ENCODE data around the gene SPEM2. TPM values are rescaled to one million over a fixed set of nuclear protein-coding genes. Genes with fewer than 3 reads are reported as not detected.

The SPEM2 gene
- polyA plus RNA-seq (2012; ENCODE audit: insufficient read depth, insufficient read length, low read depth), result not detected

DNA sequence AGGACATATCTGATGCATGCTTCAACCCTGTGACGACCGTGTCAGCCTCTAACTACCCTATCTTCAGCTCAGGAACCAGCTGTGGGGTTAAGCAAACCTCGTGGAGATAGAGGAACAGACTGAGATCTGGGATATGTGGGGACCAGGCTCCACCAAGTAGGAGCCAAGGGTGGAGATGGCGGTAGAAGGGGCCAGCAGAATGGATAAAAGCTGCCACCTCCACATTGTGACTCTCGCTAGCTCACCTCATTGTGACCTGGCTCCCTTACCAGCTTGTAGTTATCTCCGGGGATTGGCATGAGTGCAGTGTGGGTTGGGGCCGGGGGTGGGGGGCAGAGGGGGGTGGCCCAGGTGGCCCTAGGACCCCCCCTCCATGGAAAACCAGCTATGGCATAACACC, at the start of gene SPEM2:
Gene SPEM2 (plus strand): TSS at position 301 of the 400 bp plus-strand sequence. CDS start 73 bp downstream, at position 374.
- Histone ChIP-seq H3K4me1 (no peaks in the 10 kb centered on the region), H3K4me3 (ENCODE audit: low read depth, low read length) (no peak within 1 kb of the TSS), H3K9me3 (no peaks in the 10 kb centered on the region), H3K27me3 (no peaks in the 10 kb centered on the region), H3K36me3 (no peaks in the 10 kb centered on the region)
- DNase-seq, result no peak
- TF ChIP-seq, protein P1, sequence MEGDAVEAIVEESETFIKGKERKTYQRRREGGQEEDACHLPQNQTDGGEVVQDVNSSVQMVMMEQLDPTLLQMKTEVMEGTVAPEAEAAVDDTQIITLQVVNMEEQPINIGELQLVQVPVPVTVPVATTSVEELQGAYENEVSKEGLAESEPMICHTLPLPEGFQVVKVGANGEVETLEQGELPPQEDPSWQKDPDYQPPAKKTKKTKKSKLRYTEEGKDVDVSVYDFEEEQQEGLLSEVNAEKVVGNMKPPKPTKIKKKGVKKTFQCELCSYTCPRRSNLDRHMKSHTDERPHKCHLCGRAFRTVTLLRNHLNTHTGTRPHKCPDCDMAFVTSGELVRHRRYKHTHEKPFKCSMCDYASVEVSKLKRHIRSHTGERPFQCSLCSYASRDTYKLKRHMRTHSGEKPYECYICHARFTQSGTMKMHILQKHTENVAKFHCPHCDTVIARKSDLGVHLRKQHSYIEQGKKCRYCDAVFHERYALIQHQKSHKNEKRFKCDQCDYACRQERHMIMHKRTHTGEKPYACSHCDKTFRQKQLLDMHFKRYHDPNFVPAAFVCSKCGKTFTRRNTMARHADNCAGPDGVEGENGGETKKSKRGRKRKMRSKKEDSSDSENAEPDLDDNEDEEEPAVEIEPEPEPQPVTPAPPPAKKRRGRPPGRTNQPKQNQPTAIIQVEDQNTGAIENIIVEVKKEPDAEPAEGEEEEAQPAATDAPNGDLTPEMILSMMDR (IDR thresholded peaks at IDR 0.05; ENCODE audit: low read depth, low read length), result no peak

DNA sequence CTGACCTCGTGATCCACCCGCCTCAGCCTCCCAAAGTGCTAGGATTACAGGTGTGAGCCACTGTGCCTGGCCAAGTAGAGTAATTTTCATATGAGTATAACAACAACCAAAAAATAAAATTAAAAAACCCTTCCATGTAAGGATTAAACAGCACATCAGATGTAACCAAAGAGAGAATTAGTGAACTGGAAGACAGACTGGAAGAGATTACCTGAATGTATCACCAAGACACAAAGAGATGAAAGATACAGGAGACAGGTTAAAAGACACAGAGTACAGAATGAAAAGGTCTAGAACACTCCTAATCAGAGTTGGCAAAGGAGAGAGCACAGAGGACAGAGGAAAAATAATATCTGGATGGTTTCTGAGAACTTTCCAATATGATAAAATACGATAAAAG, 46.3 kb upstream of the SPEM2 start:
- H3K4me1 ChIP-seq, result no peaks in the 10 kb centered on the region
- H3K36me3 ChIP-seq, result no peaks in the 10 kb centered on the region
- TF ChIP-seq, protein P1 (IDR thresholded peaks at IDR 0.05; ENCODE audit: low read depth, low read length), result no peak
- H3K4me3 ChIP-seq (ENCODE audit: low read depth, low read length), result no peak overlapping the region
- DNase-seq, result no peak
- H3K9me3 ChIP-seq, result no peaks in the 10 kb centered on the region
- H3K27me3 ChIP-seq, result 0 out of 2 replicates have a peak, but pooled peaks cover 3% of the 10 kb centered on the region

DNA sequence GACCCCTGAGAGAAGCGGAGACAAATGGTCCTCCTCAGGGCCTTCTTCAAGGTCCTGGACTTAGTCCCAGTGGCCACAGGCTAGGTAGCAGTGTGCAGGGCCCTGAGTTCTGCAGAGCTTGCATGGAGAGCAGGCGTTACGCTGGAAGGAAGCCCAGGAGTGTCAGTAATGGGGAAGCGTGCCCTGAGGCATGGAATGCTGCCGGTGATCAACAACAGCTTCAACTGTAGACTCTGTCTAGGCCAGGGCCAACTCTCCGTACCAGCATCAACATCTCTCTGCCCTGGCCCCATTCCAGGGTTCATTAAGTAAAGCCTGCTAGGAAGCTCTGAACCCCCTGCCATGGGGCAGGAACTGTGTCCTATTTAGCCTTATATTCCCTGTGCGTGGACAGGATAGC, 45.1 kb upstream of the SPEM2 start:
- no peaks in the 10 kb centered on the region for H3K9me3 ChIP-seq
- H3K36me3 ChIP-seq, result no peaks in the 10 kb centered on the region
- TF ChIP-seq, protein P1 (IDR thresholded peaks at IDR 0.05; ENCODE audit: low read depth, low read length), result no peak
- 0 out of 2 replicates have a peak, but pooled peaks cover 3% of the 10 kb centered on the region for H3K27me3 ChIP-seq
- H3K4me3 ChIP-seq (ENCODE audit: low read depth, low read length), result no peak overlapping the region
- no peaks in the 10 kb centered on the region for H3K4me1 ChIP-seq
- peak; percentile 45 for DNase-seq

DNA sequence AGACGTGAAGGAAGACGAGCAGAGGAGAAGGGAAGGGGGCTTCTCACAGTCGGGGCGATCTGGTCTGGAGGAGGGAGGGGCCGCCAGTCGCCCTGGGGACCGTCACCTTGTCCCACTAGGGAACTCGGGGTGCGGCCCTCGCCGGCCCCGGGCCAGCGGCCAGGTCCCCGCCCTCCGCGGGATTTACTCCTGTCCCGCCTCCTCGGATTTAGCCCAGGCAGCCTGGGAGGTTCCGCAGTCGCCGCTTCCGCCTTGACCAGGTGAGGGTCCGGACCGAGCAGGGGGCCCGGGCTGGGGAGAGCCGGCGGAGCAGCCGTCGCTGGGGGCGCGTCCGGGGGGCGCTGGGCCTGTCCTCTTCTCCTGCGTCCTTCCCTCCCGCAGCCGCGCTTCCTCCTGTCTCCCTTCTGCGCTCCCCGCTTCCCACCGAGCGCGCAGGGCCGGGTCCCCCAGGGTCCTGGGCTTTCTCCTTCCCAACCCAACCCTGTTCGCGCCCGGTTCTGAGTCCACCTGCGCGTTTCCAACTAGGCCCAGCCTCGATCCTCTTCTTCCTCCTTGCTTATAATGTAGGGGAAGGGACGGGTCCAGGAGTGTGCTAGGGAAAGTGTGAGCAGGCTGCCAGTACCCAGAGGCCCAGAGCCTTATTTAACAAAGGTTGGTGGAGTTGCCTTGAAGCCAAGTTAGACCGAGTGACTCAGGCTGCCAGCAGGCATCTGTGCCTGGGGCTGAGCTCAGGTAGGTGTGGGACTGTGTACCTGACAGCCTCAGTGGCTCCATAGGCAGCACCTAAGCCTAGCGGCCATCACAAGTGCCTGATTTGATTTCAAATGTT, 44.3 kb upstream of the SPEM2 start, which contains the start of gene TNK1:
Gene TNK1 (plus strand): TSS at position 235 of the 829 bp plus-strand sequence. CDS start 1,838 bp downstream, outside the sequence.
- H3K9me3 ChIP-seq, result no peaks in the 10 kb centered on the region
- no peaks in the 10 kb centered on the region for H3K4me1 ChIP-seq
- DNase-seq, result no peak
- H3K36me3 ChIP-seq, result no peaks in the 10 kb centered on the region
- 0 out of 2 replicates have a peak, but pooled peaks cover 3% of the 10 kb centered on the region for H3K27me3 ChIP-seq
- TF ChIP-seq, protein P1 (IDR thresholded peaks at IDR 0.05; ENCODE audit: low read depth, low read length), result no peak
- H3K4me3 ChIP-seq (ENCODE audit: low read depth, low read length), result no peak within 1 kb of the TSS

DNA sequence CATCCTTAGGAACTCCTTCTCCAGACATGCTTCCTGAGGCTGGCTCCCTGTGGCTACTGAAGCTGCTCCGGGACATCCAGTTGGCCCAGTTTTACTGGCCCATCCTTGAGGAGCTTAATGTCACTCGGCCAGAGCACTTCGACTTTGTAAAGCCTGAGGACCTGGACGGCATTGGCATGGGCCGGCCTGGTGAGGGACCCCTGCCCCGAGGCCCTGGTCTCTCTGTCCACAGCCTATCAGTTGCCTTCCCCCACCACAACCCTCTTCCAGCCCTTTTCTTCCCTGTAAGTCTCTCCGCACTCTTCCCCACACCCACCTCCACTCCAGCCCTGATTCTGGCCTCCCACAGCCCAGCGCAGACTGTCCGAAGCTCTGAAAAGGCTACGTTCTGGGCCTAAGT, 42.5 kb upstream of the SPEM2 start:
- Histone ChIP-seq H3K4me3 (ENCODE audit: low read depth, low read length) (no peak overlapping the region), H3K27me3 (0 out of 2 replicates have a peak, but pooled peaks cover 3% of the 10 kb centered on the region), H3K9me3 (no peaks in the 10 kb centered on the region), H3K4me1 (no peaks in the 10 kb centered on the region), H3K36me3 (no peaks in the 10 kb centered on the region)
- DNase-seq, result no peak
- TF ChIP-seq, protein P1 (IDR thresholded peaks at IDR 0.05; ENCODE audit: low read depth, low read length), result no peak

DNA sequence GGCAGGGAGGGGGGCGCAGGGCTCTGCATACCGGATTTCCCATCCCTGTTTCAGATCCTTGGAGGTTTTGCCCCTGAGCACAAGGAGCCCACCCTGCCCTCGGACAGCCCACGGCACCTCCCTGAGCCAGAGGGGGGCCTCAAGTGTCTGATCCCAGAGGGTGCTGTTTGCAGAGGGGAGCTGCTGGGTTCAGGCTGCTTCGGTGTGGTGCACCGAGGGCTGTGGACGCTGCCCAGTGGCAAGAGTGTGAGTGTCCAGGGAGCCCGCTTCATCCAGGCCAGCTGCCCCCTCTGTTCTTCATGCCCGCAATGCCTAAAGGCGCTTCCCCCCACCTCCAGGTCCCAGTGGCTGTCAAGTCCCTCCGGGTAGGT, 42.1 kb upstream of the SPEM2 start:
- no peaks in the 10 kb centered on the region for H3K9me3 ChIP-seq
- H3K4me3 ChIP-seq (ENCODE audit: low read depth, low read length), result no peak overlapping the region
- H3K36me3 ChIP-seq, result no peaks in the 10 kb centered on the region
- 0 out of 2 replicates have a peak, but pooled peaks cover 3% of the 10 kb centered on the region for H3K27me3 ChIP-seq
- TF ChIP-seq, protein P1 (IDR thresholded peaks at IDR 0.05; ENCODE audit: low read depth, low read length), result no peak
- no peak for DNase-seq
- H3K4me1 ChIP-seq, result no peaks in the 10 kb centered on the region
